HEK293 (cell line): Measurements from ENCODE around the gene PRR36.
"Not testable (repeated sequence)": the region's sequence is repeated elsewhere in the genome, so short reads cannot be mapped to it uniquely, and the experiment has no call there.

ENCODE experiments used
- CTCF ChIA-PET: fragments of 350-600 bp; formaldehyde crosslinking; extraction: SDS; loops from one replicate; lab custom pipeline; 2021; ENCODE audit warnings: antibody characterized with exemption; lab: Yijun Ruan, JAX
- POLR2A ChIA-PET: fragments of 300-600 bp; formaldehyde crosslinking; extraction: SDS; loops from one replicate; lab custom pipeline; 2020; ENCODE audit warnings: antibody characterized with exemption, inconsistent platforms; lab: Yijun Ruan, JAX
- H3K27ac ChIP-seq: fragments of 200-500 bp; sonication (Bioruptor generic); 2 replicates; pipeline ENCODE4 v1.5.1; 2014; ENCODE audit warnings: low read depth, low read length, control low read depth, inconsistent platforms; ENCODE audit errors: extremely low read depth
- H3K36me3 ChIP-seq, 2 experiments: fragments of 200-500 bp in 1 of 2; sonication (Bioruptor generic) in 1 of 2; 1 replicate in 1 of 2; 2 replicates in 1 of 2; pipeline ENCODE4 v1.5.1; 2014 to 2017; ENCODE audit warnings: inconsistent platforms in 2 of 2, low read length in 2 of 2; ENCODE audit not compliant: control insufficient read depth in 2 of 2, insufficient read depth in 1 of 2
- H3K4me1 ChIP-seq: fragments of 200-500 bp; sonication (Bioruptor generic); 2 replicates; pipeline ENCODE4 v1.5.1; 2014; ENCODE audit warnings: mild to moderate bottlenecking, low read length, inconsistent platforms; ENCODE audit not compliant: control insufficient read depth, insufficient read depth
- H3K4me3 ChIP-seq: 2 replicates; pipeline ENCODE4 v1.5.1; 2011; ENCODE audit warnings: low read depth, mild to moderate bottlenecking, control low read depth, low read length, moderate library complexity
- H3K9me3 ChIP-seq: fragments of 200-500 bp; sonication (Bioruptor generic); 2 replicates; pipeline ENCODE4 v1.5.1; 2014; ENCODE audit warnings: low read depth, low read length, inconsistent platforms; ENCODE audit not compliant: control insufficient read depth, insufficient read depth
- GLIS2 ChIP-seq: fragments of 450-650 bp; formaldehyde crosslinking; IDR thresholded peaks from 2 replicates; pipeline ENCODE4 v1.5.1; 2016; ENCODE audit warnings: missing biosample characterization, missing genetic modification characterization
- KLF10 ChIP-seq: fragments of 450-650 bp; IDR thresholded peaks from 2 replicates; pipeline ENCODE4 v1.5.1; 2018; ENCODE audit warnings: missing biosample characterization, mild to moderate bottlenecking, missing genetic modification characterization
- PATZ1 ChIP-seq: fragments of 450-650 bp; formaldehyde crosslinking; IDR thresholded peaks from 2 replicates; pipeline ENCODE4 v1.5.1; 2016; ENCODE audit warnings: missing biosample characterization, missing genetic modification characterization
- PRDM10 ChIP-seq: fragments of 450-650 bp; formaldehyde crosslinking; IDR thresholded peaks from 2 replicates; pipeline ENCODE4 v1.5.1; 2016; ENCODE audit warnings: missing biosample characterization, missing genetic modification characterization
- SP7 ChIP-seq: fragments of 450-650 bp; formaldehyde crosslinking; IDR thresholded peaks from 2 replicates; pipeline ENCODE4 v1.5.1; 2016; ENCODE audit warnings: missing biosample characterization, missing genetic modification characterization
- YY2 ChIP-seq: fragments of 450-650 bp; formaldehyde crosslinking; IDR thresholded peaks from 2 replicates; pipeline ENCODE4 v1.5.1; 2016; ENCODE audit warnings: missing biosample characterization, missing genetic modification characterization
- ZNF175 ChIP-seq: fragments of 450-650 bp; formaldehyde crosslinking; IDR thresholded peaks from 2 replicates; pipeline ENCODE4 v1.5.1; 2016; ENCODE audit warnings: missing biosample characterization, missing genetic modification characterization
- ZNF19 ChIP-seq: fragments of 450-650 bp; formaldehyde crosslinking; IDR thresholded peaks from 2 replicates; pipeline ENCODE4; 2016; ENCODE audit warnings: missing biosample characterization, missing genetic modification characterization, low read depth
- ZNF324 ChIP-seq: fragments of 450-650 bp; formaldehyde crosslinking; IDR thresholded peaks from 2 replicates; pipeline ENCODE4 v1.5.1; 2016; ENCODE audit warnings: missing biosample characterization, missing genetic modification characterization
- ZNF37A ChIP-seq: fragments of 450-650 bp; IDR thresholded peaks from 2 replicates; pipeline ENCODE4 v1.5.1; 2018; ENCODE audit warnings: missing biosample characterization, missing genetic modification characterization
- ZNF48 ChIP-seq: fragments of 450-650 bp; formaldehyde crosslinking; IDR thresholded peaks from 2 replicates; pipeline ENCODE4 v1.5.1; 2016; ENCODE audit warnings: missing biosample characterization, missing genetic modification characterization
- ZNF514 ChIP-seq: fragments of 450-650 bp; formaldehyde crosslinking; IDR thresholded peaks from 2 replicates; pipeline ENCODE4 v1.5.1; 2016; ENCODE audit warnings: missing biosample characterization, missing genetic modification characterization
- ZNF521 ChIP-seq: fragments of 450-650 bp; formaldehyde crosslinking; IDR thresholded peaks from 2 replicates; pipeline ENCODE4 v1.5.1; 2017; ENCODE audit warnings: missing biosample characterization, mild to moderate bottlenecking, missing genetic modification characterization
- ZNF530 ChIP-seq: fragments of 450-650 bp; formaldehyde crosslinking; IDR thresholded peaks from 2 replicates; pipeline ENCODE4 v1.5.1; 2016; ENCODE audit warnings: low read depth, missing biosample characterization, missing genetic modification characterization
- ZNF610 ChIP-seq: fragments of 450-650 bp; formaldehyde crosslinking; IDR thresholded peaks from 2 replicates; pipeline ENCODE4 v1.5.1; 2016; ENCODE audit warnings: missing biosample characterization, missing genetic modification characterization, borderline replicate concordance
- ZNF621 ChIP-seq: fragments of 450-650 bp; formaldehyde crosslinking; IDR thresholded peaks from 2 replicates; pipeline ENCODE4 v1.5.1; 2017; ENCODE audit warnings: missing biosample characterization, missing genetic modification characterization
- ZNF692 ChIP-seq: fragments of 450-650 bp; formaldehyde crosslinking; IDR thresholded peaks from 2 replicates; pipeline ENCODE4 v1.5.1; 2016; ENCODE audit warnings: missing biosample characterization, missing genetic modification characterization
- ZNF76 ChIP-seq: fragments of 450-650 bp; formaldehyde crosslinking; IDR thresholded peaks from 2 replicates; pipeline ENCODE4; 2016; ENCODE audit warnings: low read depth, missing biosample characterization, missing genetic modification characterization, borderline replicate concordance

The PRR36 gene

GRCh38 chr19:7894612-7895309 lies 20.6 kb upstream of the PRR36 start (continued):
- no peak for TF ChIP-seq ZNF324 (tag by site-specific recombination)

- not testable (repeated sequence) for H3K4me3 ChIP-seq, H3K36me3 ChIP-seq, H3K4me1 ChIP-seq, H3K27ac ChIP-seq, H3K9me3 ChIP-seq
- POLR2A ChIA-PET, result interaction anchor here (1.2 kb wide), 1 partner anchor 8 kb away, joined by 3 read pairs; no protein-coding TSS in a partner anchor
- CTCF ChIA-PET, result interaction anchor here (0.8 kb wide), 2 partner anchors 11 to 27 kb away, joined by 3 read pairs; no protein-coding TSS in a partner anchor
Observed at GRCh38 chr19:7893362-7894101, 19.3 kb upstream of the PRR36 start.

GRCh38 chr19:7888826-7889217 lies 14.6 kb upstream of the PRR36 start:
- Histone ChIP-seq H3K4me1 (peaks cover 9% of the 10 kb centered on the region; the same call in 1 of the 2 replicates), H3K27ac (peak overlapping the region; percentile 54; the same call in 1 of the 2 replicates), H3K4me3 (peak overlapping the region; percentile 76), H3K9me3 (no peaks in the 10 kb centered on the region), H3K36me3 (no peaks in the 10 kb centered on the region; a peak in 1 of 3 replicates)
- ChIA-PET POLR2A (interaction anchor here (1.2 to 4.1 kb wide), 8 partner anchors 9 to 31 kb away, joined by 3 to 30 read pairs (median 11); partner anchors contain the start of genes MAP2K7 and SNAPC2), CTCF (interaction anchor here (0.6 to 1.4 kb wide), 6 partner anchors 10 to 497 kb away, joined by 3 to 6 read pairs (median 4); no protein-coding TSS in a partner anchor)
- TF ChIP-seq GLIS2 (tag by site-specific recombination) (0 out of 2 replicates have a peak, but pooled peaks have one; percentile 39), ZNF175 (tag by site-specific recombination) (no peak), PRDM10 (tag by site-specific recombination) (peak; percentile 74)

- ChIA-PET POLR2A (interaction anchor here (0.6 to 4.1 kb wide), 12 partner anchors 8 to 617 kb away, joined by 3 to 30 read pairs (median 4); partner anchors contain the start of genes MAP2K7, PET100 and SNAPC2), CTCF (interaction anchor here (0.6 to 1.4 kb wide), 8 partner anchors 9 to 498 kb away, joined by 3 to 6 read pairs (median 3); no protein-coding TSS in a partner anchor)
- peak within 1 kb of the TSS; percentile 54; the same call in 1 of the 2 replicates for H3K27ac ChIP-seq
- no peaks in the 10 kb centered on the region for H3K9me3 ChIP-seq
- H3K36me3 ChIP-seq, result no peaks in the 10 kb centered on the region; a peak in 1 of 3 replicates
- peaks cover 9% of the 10 kb centered on the region; the same call in 1 of the 2 replicates for H3K4me1 ChIP-seq
- peak within 1 kb of the TSS; percentile 76 for H3K4me3 ChIP-seq
- TF ChIP-seq ZNF48 (no peak), PATZ1 (tag by site-specific recombination) (peak; percentile 62; the same call in 1 of the 2 replicates), ZNF621 (no peak), ZNF514 (tag by site-specific recombination) (no peak), ZNF530 (tag by site-specific recombination) (no peak), ZNF37A (tag by site-specific recombination) (no peak), ZNF610 (tag by site-specific recombination) (no peak), ZNF692 (tag by site-specific recombination) (peak; percentile 81), YY2 (no peak), ZNF521 (tag by site-specific recombination) (no peak), KLF10 (tag by site-specific recombination) (peak; percentile 56; the same call in 1 of the 2 replicates), SP7 (peak; percentile 73; the same call in 1 of the 2 replicates), ZNF19 (no peak), ZNF76 (tag by site-specific recombination) (peak; percentile 69)
Observed at GRCh38 chr19:7888145-7888825, 14.1 kb upstream of the PRR36 start, which contains the start of gene LRRC8E. Gene LRRC8E (plus strand): TSS chr19:7888510. CDS start chr19:7895604, 7,094 bp downstream.
